ENCODE results near the gene GK. TPM values are rescaled to one million over a fixed set of nuclear protein-coding genes. Genes with fewer than 3 reads are reported as not detected.

The GK gene
- total RNA-seq, 1 experiment from 2014 or later: 9.8 TPM

- Histone ChIP-seq H3K27me3 (ENCODE audit: insufficient read depth, low read length) (no peaks in the 10 kb centered on the region), H2BK12ac (ENCODE audit: insufficient read length, low read depth, low read length) (no peak overlapping the region), H3K4me1 (ENCODE audit: insufficient read depth, low read length) (no peaks in the 10 kb centered on the region), H4K91ac (ENCODE audit: insufficient read length, low read depth, low read length) (no peak overlapping the region), H3K14ac (ENCODE audit: insufficient read depth, low read length) (no peak overlapping the region), H2AFZ (ENCODE audit: low read length) (no peak overlapping the region), H3K9ac (ENCODE audit: extremely low read depth, insufficient read length, low read length) (no peak overlapping the region), H3K27ac (ENCODE audit: insufficient read length, low read depth, low read length) (no peak overlapping the region), H2BK120ac (ENCODE audit: low read depth, low read length, poor library complexity, severe bottlenecking) (no peak overlapping the region), H3K18ac (ENCODE audit: insufficient read length, low read depth, low read length) (no peak overlapping the region), H3T11ph (ENCODE audit: low read length) (no peak overlapping the region), H4K20me1 (ENCODE audit: control insufficient read depth, insufficient read depth, insufficient read length) (no peaks in the 10 kb centered on the region), H3K79me2 (ENCODE audit: insufficient read depth, low read length) (no peaks in the 10 kb centered on the region), H2AK5ac (ENCODE audit: insufficient read length, low read length) (no peak overlapping the region), H3K4me2 (ENCODE audit: insufficient read depth, insufficient read length, low read length) (no peak overlapping the region), H3K4ac (ENCODE audit: low read depth, low read length) (no peak overlapping the region), H3K23me2 (ENCODE audit: insufficient read length, low read depth, low read length, poor library complexity, severe bottlenecking) (no peaks in the 10 kb centered on the region), H2BK5ac (ENCODE audit: insufficient read length, low read length) (no peak overlapping the region), H3K9me3 (ENCODE audit: control insufficient read depth, low read depth, low read length) (no peaks in the 10 kb centered on the region), H3K56ac (ENCODE audit: insufficient read length, low read depth, low read length) (no peak overlapping the region), H3K79me1 (ENCODE audit: insufficient read depth, low read depth, low read length, poor library complexity, severe bottlenecking) (no peaks in the 10 kb centered on the region), H3K23ac (ENCODE audit: insufficient read length, low read depth, low read length) (no peak overlapping the region), H4K8ac (replicated peaks; ENCODE audit: insufficient read length, low read depth, low read length) (no peak overlapping the region), H2BK20ac (ENCODE audit: low read depth, low read length, poor library complexity, severe bottlenecking) (no peak overlapping the region), H4K5ac (ENCODE audit: insufficient read length, low read depth, low read length) (no peak overlapping the region), H2BK15ac (ENCODE audit: low read depth, low read length) (no peak overlapping the region)
- Mint-ChIP-seq H3K4me3 (no peak overlapping the region), H3K36me3 (ENCODE audit: insufficient read depth in 1 of 3, low read depth in 3 of 3) (peaks cover 0 to 5% (median 4%) of the 10 kb centered on the region in 3 experiments; a peak in 2 of 7 replicates), H3K27ac (no peak overlapping the region), H3K9me3 (peaks cover 0 to 40% of the 10 kb centered on the region in 2 experiments), H3K4me1 (peaks cover 0 to 3% of the 10 kb centered on the region in 2 experiments; a peak in 1 of 4 replicates), H3K27me3 (ENCODE audit: low read depth) (no peaks in the 10 kb centered on the region)
- DNase-seq: no peak
- no CpG with 5 or more reads among the region's 2 CpGs for WGBS (ENCODE audit: extremely low coverage, insufficient read length, low lambda C conversion rate)
- TF ChIP-seq CTCF (conservative IDR thresholded peaks at IDR 0.05): no peak
Measured at GRCh38 chrX:30702736-30703135, 49.5 kb downstream of the GK start.
